HEK293 (cell line): ENCODE results near the gene IL6R.
A peak's percentile ranks its signal among the peaks of the same experiment; 100 is the strongest.

Source experiments
- CTCF ChIA-PET: fragments of 350-600 bp; formaldehyde crosslinking; extraction: SDS; loops from one replicate; lab custom pipeline; 2021; ENCODE audit warnings: antibody characterized with exemption; lab: Yijun Ruan, JAX
- POLR2A ChIA-PET: fragments of 300-600 bp; formaldehyde crosslinking; extraction: SDS; loops from one replicate; lab custom pipeline; 2020; ENCODE audit warnings: antibody characterized with exemption, inconsistent platforms; lab: Yijun Ruan, JAX
- H3K27ac ChIP-seq: fragments of 200-500 bp; sonication (Bioruptor generic); 2 replicates; pipeline ENCODE4 v1.5.1; 2014; ENCODE audit warnings: low read depth, low read length, control low read depth, inconsistent platforms; ENCODE audit errors: extremely low read depth
- H3K36me3 ChIP-seq, 2 experiments: fragments of 200-500 bp in 1 of 2; sonication (Bioruptor generic) in 1 of 2; 1 replicate in 1 of 2; 2 replicates in 1 of 2; pipeline ENCODE4 v1.5.1; 2014 to 2017; ENCODE audit warnings: inconsistent platforms in 2 of 2, low read length in 2 of 2; ENCODE audit not compliant: control insufficient read depth in 2 of 2, insufficient read depth in 1 of 2
- H3K4me1 ChIP-seq: fragments of 200-500 bp; sonication (Bioruptor generic); 2 replicates; pipeline ENCODE4 v1.5.1; 2014; ENCODE audit warnings: mild to moderate bottlenecking, low read length, inconsistent platforms; ENCODE audit not compliant: control insufficient read depth, insufficient read depth
- H3K4me3 ChIP-seq: 2 replicates; pipeline ENCODE4 v1.5.1; 2011; ENCODE audit warnings: low read depth, mild to moderate bottlenecking, control low read depth, low read length, moderate library complexity
- H3K9me3 ChIP-seq: fragments of 200-500 bp; sonication (Bioruptor generic); 2 replicates; pipeline ENCODE4 v1.5.1; 2014; ENCODE audit warnings: low read depth, low read length, inconsistent platforms; ENCODE audit not compliant: control insufficient read depth, insufficient read depth
- BCL11B ChIP-seq: fragments of 450-650 bp; formaldehyde crosslinking; IDR thresholded peaks from 2 replicates; pipeline ENCODE4 v1.5.1; 2016; ENCODE audit warnings: low read depth, missing biosample characterization, missing genetic modification characterization
- EGR2 ChIP-seq: fragments of 450-650 bp; formaldehyde crosslinking; IDR thresholded peaks from 2 replicates; pipeline ENCODE4 v1.5.1; 2016; ENCODE audit warnings: low read depth, missing biosample characterization, missing genetic modification characterization
- HOXD13 ChIP-seq: sonication (generic); formaldehyde crosslinking; IDR thresholded peaks from 2 replicates; pipeline ENCODE4 v1.8.0; 2022; ENCODE audit warnings: missing genetic modification reagents, borderline replicate concordance
- INSM2 ChIP-seq: fragments of 450-650 bp; formaldehyde crosslinking; IDR thresholded peaks from 2 replicates; pipeline ENCODE4 v1.5.1; 2016; ENCODE audit warnings: missing biosample characterization, missing genetic modification characterization
- KLF10 ChIP-seq: fragments of 450-650 bp; IDR thresholded peaks from 2 replicates; pipeline ENCODE4 v1.5.1; 2018; ENCODE audit warnings: missing biosample characterization, mild to moderate bottlenecking, missing genetic modification characterization
- KLF7 ChIP-seq: fragments of 450-650 bp; formaldehyde crosslinking; IDR thresholded peaks from 2 replicates; pipeline ENCODE4 v1.5.1; 2016; ENCODE audit warnings: missing biosample characterization, missing genetic modification characterization, borderline replicate concordance
- SP2 ChIP-seq: fragments of 450-650 bp; formaldehyde crosslinking; IDR thresholded peaks from 2 replicates; pipeline ENCODE4 v1.5.1; 2016; ENCODE audit warnings: missing biosample characterization, missing genetic modification characterization
- WT1 ChIP-seq: fragments of 450-650 bp; formaldehyde crosslinking; IDR thresholded peaks from 2 replicates; pipeline ENCODE4 v1.5.1; 2016; ENCODE audit warnings: missing biosample characterization, missing genetic modification characterization
- ZBTB10 ChIP-seq: fragments of 450-650 bp; formaldehyde crosslinking; IDR thresholded peaks from 2 replicates; pipeline ENCODE4 v1.5.1; 2016; ENCODE audit warnings: missing biosample characterization, missing genetic modification characterization
- ZFP37 ChIP-seq: fragments of 450-650 bp; formaldehyde crosslinking; IDR thresholded peaks from 2 replicates; pipeline ENCODE4 v1.5.1; 2016; ENCODE audit warnings: missing biosample characterization, missing genetic modification characterization
- ZNF112 ChIP-seq: fragments of 450-650 bp; formaldehyde crosslinking; IDR thresholded peaks from 2 replicates; pipeline ENCODE4 v1.5.0; 2017; ENCODE audit warnings: missing biosample characterization, missing genetic modification characterization
- ZNF24 ChIP-seq: fragments of 450-650 bp; formaldehyde crosslinking; IDR thresholded peaks from 2 replicates; pipeline ENCODE4 v1.5.1; 2016; ENCODE audit warnings: missing biosample characterization, missing genetic modification characterization
- ZNF266 ChIP-seq: fragments of 450-650 bp; formaldehyde crosslinking; IDR thresholded peaks from 2 replicates; pipeline ENCODE4 v1.5.1; 2016; ENCODE audit warnings: missing biosample characterization, missing genetic modification characterization, low read depth
- ZNF391 ChIP-seq: fragments of 450-650 bp; formaldehyde crosslinking; IDR thresholded peaks from 2 replicates; pipeline ENCODE4 v1.5.1; 2016; ENCODE audit warnings: low read depth, missing biosample characterization, missing genetic modification characterization, borderline replicate concordance
- ZNF529 ChIP-seq: fragments of 450-650 bp; formaldehyde crosslinking; IDR thresholded peaks from 2 replicates; pipeline ENCODE4 v1.5.1; 2017; ENCODE audit warnings: missing genetic modification characterization, missing biosample characterization; ENCODE audit not compliant: insufficient replicate concordance
- ZNF530 ChIP-seq: fragments of 450-650 bp; formaldehyde crosslinking; IDR thresholded peaks from 2 replicates; pipeline ENCODE4 v1.5.1; 2016; ENCODE audit warnings: low read depth, missing biosample characterization, missing genetic modification characterization
- ZNF549 ChIP-seq: fragments of 450-650 bp; IDR thresholded peaks from 2 replicates; pipeline ENCODE4 v1.5.1; 2018; ENCODE audit warnings: missing biosample characterization, missing genetic modification characterization, mild to moderate bottlenecking, inconsistent platforms, moderate library complexity
- ZNF555 ChIP-seq: fragments of 450-650 bp; formaldehyde crosslinking; conservative IDR thresholded peaks from 2 replicates; pipeline ENCODE4 v1.5.1; 2017; ENCODE audit warnings: missing biosample characterization, mild to moderate bottlenecking, missing genetic modification characterization, inconsistent platforms
- ZNF660 ChIP-seq: fragments of 450-650 bp; IDR thresholded peaks from 2 replicates; pipeline ENCODE4 v1.5.1; 2018; ENCODE audit warnings: missing biosample characterization, mild to moderate bottlenecking, missing genetic modification characterization
- ZNF670 ChIP-seq: fragments of 450-650 bp; formaldehyde crosslinking; IDR thresholded peaks from 2 replicates; pipeline ENCODE4 v1.5.1; 2016; ENCODE audit warnings: missing biosample characterization, missing genetic modification characterization, low read depth
- ZNF747 ChIP-seq: fragments of 450-650 bp; formaldehyde crosslinking; IDR thresholded peaks from 2 replicates; pipeline ENCODE4 v1.5.1; 2016; ENCODE audit warnings: missing biosample characterization, missing genetic modification characterization

Gene IL6R

DNA sequence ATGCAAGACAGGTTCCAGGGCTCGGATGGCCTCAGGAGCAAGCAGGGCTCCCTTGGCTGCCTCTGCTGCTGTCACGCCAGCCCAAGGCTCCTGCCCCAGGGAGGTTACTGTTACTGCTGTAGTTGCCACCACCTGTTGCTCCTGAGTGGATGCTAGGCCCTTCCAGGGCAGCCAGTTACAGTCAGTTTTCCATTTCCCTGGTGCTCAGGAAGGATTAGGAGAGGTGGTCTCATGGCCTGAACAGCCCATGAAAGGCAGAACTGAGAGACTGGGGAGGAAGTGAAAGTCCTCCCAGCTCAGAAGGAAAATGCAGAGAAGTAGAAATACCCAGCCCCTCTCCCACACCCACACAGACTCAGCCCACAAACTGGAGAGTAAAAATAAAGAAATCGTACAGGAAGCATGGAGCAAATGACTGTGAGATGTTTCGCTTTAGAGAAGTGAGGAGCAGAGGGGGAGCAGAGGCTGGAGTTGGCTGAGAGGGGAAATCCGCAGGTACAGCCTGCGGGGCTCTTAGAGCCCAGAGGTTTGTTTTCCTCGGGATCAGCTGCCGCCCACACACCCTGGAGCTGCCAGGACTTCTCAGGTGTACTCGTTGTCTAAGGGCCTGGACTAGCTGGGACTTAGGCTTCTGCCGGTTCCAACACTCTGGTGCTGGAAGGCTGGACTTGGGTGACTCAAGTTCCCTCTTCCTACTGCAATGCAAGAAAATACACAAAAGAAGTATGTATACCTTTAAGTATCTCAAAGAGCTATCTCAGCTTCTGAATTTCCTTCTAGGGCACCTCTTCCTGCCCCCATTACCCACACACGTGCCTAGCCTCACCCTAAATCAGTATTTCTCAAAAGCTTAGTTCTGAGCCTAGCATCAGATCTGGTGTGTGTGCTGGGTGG, 2.3 kb downstream of the IL6R start (continued):
- TF ChIP-seq SP2 = no peak
- TF ChIP-seq ZNF549 (tag by site-specific recombination) = no peak
- TF ChIP-seq BCL11B (tag by site-specific recombination) = no peak
- no peak for TF ChIP-seq ZNF747
- TF ChIP-seq ZFP37 (tag by site-specific recombination) = no peak
- TF ChIP-seq ZNF555 (tag by site-specific recombination) = no peak
- no peak for TF ChIP-seq ZNF529 (tag by site-specific recombination)
- TF ChIP-seq EGR2 = peak; percentile 68; the same call in 1 of the 2 replicates
- no peak for TF ChIP-seq ZNF391
- no peak for TF ChIP-seq WT1
- TF ChIP-seq ZNF24 (tag by site-specific recombination) = no peak
- TF ChIP-seq ZNF266 (tag by site-specific recombination) = no peak
- no peak for TF ChIP-seq ZNF530 (tag by site-specific recombination)
- no peak for TF ChIP-seq KLF10 (tag by site-specific recombination)
- no peak for TF ChIP-seq ZNF660 (tag by site-specific recombination)
- no peak for TF ChIP-seq INSM2 (tag by site-specific recombination)
- TF ChIP-seq KLF7 (tag by site-specific recombination) = no peak
- no peak for TF ChIP-seq HOXD13
- TF ChIP-seq ZBTB10 = no peak

DNA sequence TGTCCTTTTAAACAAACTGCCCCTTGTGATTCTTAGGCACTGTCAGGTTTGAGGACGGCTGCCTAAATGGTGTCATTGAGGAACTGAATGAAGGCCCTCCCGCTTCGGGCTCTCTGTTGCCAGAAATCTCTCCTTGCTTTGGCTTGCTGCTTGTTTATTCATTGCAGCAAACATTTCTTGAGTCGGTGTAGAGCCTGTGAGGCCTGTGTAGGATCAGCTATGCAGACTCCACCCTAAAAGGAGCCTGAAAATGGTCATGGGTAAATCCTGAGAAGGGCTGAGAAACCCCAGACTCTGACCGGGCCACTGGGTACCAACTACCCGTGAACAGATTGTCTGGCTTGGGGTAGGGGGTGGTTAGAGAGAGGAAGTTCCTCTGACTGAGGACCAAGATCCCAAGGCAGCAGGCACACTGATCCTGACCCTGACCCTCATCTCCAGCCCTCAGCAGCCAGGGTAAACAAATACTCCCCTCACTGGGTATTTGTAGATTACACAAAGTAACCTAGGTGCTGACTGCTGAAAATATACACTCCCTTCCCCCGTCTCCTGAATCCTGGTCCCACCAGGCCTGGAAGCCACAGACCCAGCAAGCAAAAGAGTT, 3.1 kb downstream of the IL6R start:
- Histone ChIP-seq H3K27ac (no peak overlapping the region), H3K4me1 (peaks cover 2% of the 10 kb centered on the region; the same call in 1 of the 2 replicates), H3K9me3 (no peaks in the 10 kb centered on the region), H3K36me3 (no peaks in the 10 kb centered on the region), H3K4me3 (no peak overlapping the region)
- CTCF ChIA-PET = interaction anchor here (0.7 to 1.1 kb wide), 4 partner anchors 10 to 1978 kb away, joined by 3 to 5 read pairs (median 3); no protein-coding TSS in a partner anchor
- POLR2A ChIA-PET = no interaction called here
- TF ChIP-seq ZNF670 (tag by site-specific recombination) (no peak), ZNF112 (tag by site-specific recombination) (no peak), WT1 (peak; percentile 87)
